GM12865 (cell line): Measurements from ENCODE around the gene AK4.

Experiments
- DNase-seq: peaks from one replicate; pipeline ENCODE4 v3.0.0; 2010; ENCODE audit warnings: low read depth
- H3K4me3 ChIP-seq: 2 replicates; pipeline ENCODE4 v1.5.1; 2011; ENCODE audit warnings: mild to moderate bottlenecking, low read depth, low read length, control low read depth
- TF ChIP-seq, protein P1 (sequence below): IDR thresholded peaks from 2 replicates; pipeline ENCODE4 v1.5.1; 2011; ENCODE audit warnings: low read length, control low read depth, low read depth, inconsistent platforms; ENCODE audit not compliant: insufficient read depth; ENCODE audit errors: missing control alignments

The AK4 gene

DNA sequence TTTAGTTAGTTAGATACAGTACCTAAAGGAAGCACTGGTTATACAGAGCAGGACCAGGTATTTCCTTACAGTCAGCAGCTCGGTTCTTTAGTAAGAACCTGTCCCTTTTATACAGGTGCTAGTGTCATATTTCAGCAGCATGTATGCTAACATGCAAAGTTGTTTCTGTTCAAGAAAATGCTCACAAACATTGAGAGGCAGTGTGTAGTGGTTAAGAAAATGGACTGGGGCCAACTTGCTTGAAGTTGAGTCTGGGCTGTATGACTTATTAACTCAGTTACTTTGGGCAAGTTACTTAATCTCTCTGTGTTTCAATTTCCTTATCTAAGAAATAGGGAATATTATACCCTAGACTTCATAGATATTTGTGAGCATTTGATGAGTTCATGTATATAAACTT, 31.1 kb downstream of the AK4 start:
- no peak overlapping the region for H3K4me3 ChIP-seq
- TF ChIP-seq, protein P1, sequence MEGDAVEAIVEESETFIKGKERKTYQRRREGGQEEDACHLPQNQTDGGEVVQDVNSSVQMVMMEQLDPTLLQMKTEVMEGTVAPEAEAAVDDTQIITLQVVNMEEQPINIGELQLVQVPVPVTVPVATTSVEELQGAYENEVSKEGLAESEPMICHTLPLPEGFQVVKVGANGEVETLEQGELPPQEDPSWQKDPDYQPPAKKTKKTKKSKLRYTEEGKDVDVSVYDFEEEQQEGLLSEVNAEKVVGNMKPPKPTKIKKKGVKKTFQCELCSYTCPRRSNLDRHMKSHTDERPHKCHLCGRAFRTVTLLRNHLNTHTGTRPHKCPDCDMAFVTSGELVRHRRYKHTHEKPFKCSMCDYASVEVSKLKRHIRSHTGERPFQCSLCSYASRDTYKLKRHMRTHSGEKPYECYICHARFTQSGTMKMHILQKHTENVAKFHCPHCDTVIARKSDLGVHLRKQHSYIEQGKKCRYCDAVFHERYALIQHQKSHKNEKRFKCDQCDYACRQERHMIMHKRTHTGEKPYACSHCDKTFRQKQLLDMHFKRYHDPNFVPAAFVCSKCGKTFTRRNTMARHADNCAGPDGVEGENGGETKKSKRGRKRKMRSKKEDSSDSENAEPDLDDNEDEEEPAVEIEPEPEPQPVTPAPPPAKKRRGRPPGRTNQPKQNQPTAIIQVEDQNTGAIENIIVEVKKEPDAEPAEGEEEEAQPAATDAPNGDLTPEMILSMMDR: no peak
- no peak for DNase-seq

GRCh38 chr1:65180977-65181376, 33.0 kb downstream of the AK4 start:
- no peak for DNase-seq
- no peak overlapping the region for H3K4me3 ChIP-seq
- TF ChIP-seq, protein P1: no peak

GRCh38 chr1:65182658-65183268, 34.8 kb downstream of the AK4 start:
- TF ChIP-seq, protein P1: no peak
- no peak overlapping the region for H3K4me3 ChIP-seq
- no peak for DNase-seq

- no peak for DNase-seq
- no peak overlapping the region for H3K4me3 ChIP-seq
- TF ChIP-seq, protein P1: no peak
Measured at GRCh38 chr1:65189576-65190115, 41.6 kb downstream of the AK4 start.

DNA sequence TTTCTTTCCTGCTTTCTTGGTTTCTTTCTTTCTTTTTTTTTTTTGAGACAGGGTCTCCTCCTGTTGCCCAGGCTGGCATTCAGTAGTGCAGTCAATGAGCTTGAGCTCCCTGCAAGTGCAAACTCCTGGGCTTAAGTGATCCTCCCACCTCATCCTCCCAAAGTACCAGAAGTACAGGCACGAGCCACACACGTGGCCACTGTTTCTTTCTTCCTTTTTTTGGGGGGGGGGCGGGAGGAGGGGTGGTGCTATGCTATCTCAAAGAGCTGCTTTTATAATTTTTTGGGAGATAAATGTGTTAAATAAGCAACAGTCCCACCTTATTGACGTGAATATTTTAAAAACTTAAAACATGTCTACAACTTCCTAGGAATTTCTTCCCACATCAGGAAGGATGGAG, 42.2 kb downstream of the AK4 start:
- H3K4me3 ChIP-seq: no peak overlapping the region
- TF ChIP-seq, protein P1: no peak
- DNase-seq: no peak

- no peak overlapping the region for H3K4me3 ChIP-seq
- TF ChIP-seq, protein P1: no peak
- DNase-seq: no peak
Measured at GRCh38 chr1:65193129-65193695, 45.2 kb downstream of the AK4 start.
